Body of pancreas (tissue), 4 donors: ENCODE measurements around the gene SMIM24. TPM values are rescaled to one million over a fixed set of nuclear protein-coding genes. Genes with fewer than 3 reads are reported as not detected.
A peak's percentile ranks its signal among the peaks of the same experiment; 100 is the strongest.

Source experiments
- ATAC-seq: fragments of 150-250 bp; one replicate; pipeline ENCODE4 v1.9.1; 2016
- DNase-seq, 4 donors: peaks; one replicate each; pipeline ENCODE4 v3.0.0-alpha.2; 2019
- H3K27ac ChIP-seq, 4 donors: fragments of 200-600 bp; sonication (generic); 1 replicate in 3 of 4; 2 replicates in 1 of 4; pipeline versions ENCODE4 v1.5.1 to v1.6.1; 2016 to 2019; ENCODE audit warnings: mild to moderate bottlenecking in 1 of 4, mixed read lengths in 1 of 4, moderate library complexity in 1 of 4
- H3K27me3 ChIP-seq, 2 donors: fragments of 200-600 bp; sonication (generic); one replicate each; pipeline ENCODE4 v1.6.0; 2016; ENCODE audit warnings: mild to moderate bottlenecking in 1 of 2
- H3K36me3 ChIP-seq, 2 donors: fragments of 200-600 bp; sonication (generic); replicated peaks in 1 of 2; 2 replicates each; pipeline ENCODE4 v1.5.1; 2016; ENCODE audit warnings: low read depth in 2 of 2; ENCODE audit not compliant: insufficient read depth in 1 of 2
- H3K4me1 ChIP-seq: fragments of 200-600 bp; sonication (generic); one replicate; pipeline ENCODE4 v1.6.0; 2016
- H3K4me3 ChIP-seq, 2 donors: fragments of 200-600 bp; sonication (generic); 1 replicate in 1 of 2; 2 replicates in 1 of 2; pipeline ENCODE4 v1.5.1; 2016 to 2019
- H3K9me3 ChIP-seq, 3 donors: fragments of 200-600 bp; sonication (generic); 1 replicate in 2 of 3; 2 replicates in 1 of 3; pipeline ENCODE4 v1.5.1; 2016
- CTCF ChIP-seq, 7 experiments: fragments of 450-650 bp in 4 of 7; fragments of 200-600 bp in 3 of 7; sonication (generic) in 3 of 7; IDR thresholded peaks; one replicate each; pipeline ENCODE4 v1.5.1; 2016 to 2019; ENCODE audit warnings: antibody characterized with exemption in 7 of 7
- POLR2A ChIP-seq, 3 donors: fragments of 450-650 bp; IDR thresholded peaks; one replicate each; pipeline ENCODE4 v1.6.1; 2016; ENCODE audit warnings: antibody characterized with exemption in 3 of 3, mild to moderate bottlenecking in 2 of 3
- WGBS, 2 donors: methylation state at CpG; one replicate each; pipeline ENCODE4 v1.1.5; 2017; 5-methylcytosine and 5-hydroxymethylcytosine counted together
- intact Hi-C: fragments of 100-400 bp; cut with DNase I; formaldehyde crosslinking; loops from one replicate; pipeline ENCODE4 v1.15.1; 2023
- total RNA-seq, 2 donors: library from RNA; depleted of rRNA; stranded (reverse); fragments of >200 nt; gene quantifications; one replicate each; pipeline ENCODE4 v1.1.0, GENCODE V29; 2016

SMIM24 gene
- total RNA-seq, 2 donors from 2014 or later, result 7.6 to 11.4 TPM

GRCh38 chr19:3514930-3515329, 34.6 kb upstream of the SMIM24 start:
- 84 to 88% methylated on average over 3 to 9 of the region's 12 CpGs for WGBS, 2 donors

GRCh38 chr19:3513229-3514140, 33.2 kb upstream of the SMIM24 start:
- H3K4me1 ChIP-seq, result peaks cover 38% of the 10 kb centered on the region
- H3K36me3 ChIP-seq, result no peaks in the 10 kb centered on the region
- intact Hi-C loops, result no loop called here
- DNase-seq (peak; percentile 36 to 75 (median 52)), ATAC-seq (no peak)
- no peak for TF ChIP-seq POLR2A (IDR thresholded peaks at IDR 0.05)
- no peak for TF ChIP-seq CTCF (IDR thresholded peaks at IDR 0.05)
- no peaks in the 10 kb centered on the region for H3K9me3 ChIP-seq
- no peak overlapping the region for H3K4me3 ChIP-seq
- no peak overlapping the region for H3K27ac ChIP-seq
- H3K27me3 ChIP-seq, result no peaks in the 10 kb centered on the region
- 71 to 84% methylated on average over 14 to 23 of the region's 23 CpGs for WGBS, 2 donors

More at GRCh38 chr19:3514930-3515329, 34.6 kb upstream of the SMIM24 start:
- H3K4me3 ChIP-seq, result no peak overlapping the region
- DNase-seq, result no peak
- H3K4me1 ChIP-seq, result peaks cover 40% of the 10 kb centered on the region
- no peaks in the 10 kb centered on the region for H3K9me3 ChIP-seq
- H3K27ac ChIP-seq, result no peak overlapping the region
- no peak for TF ChIP-seq CTCF (IDR thresholded peaks at IDR 0.05)
- TF ChIP-seq POLR2A (IDR thresholded peaks at IDR 0.05), result no peak
- ATAC-seq, result no peak
- intact Hi-C loops, result no loop called here
- H3K27me3 ChIP-seq, result no peaks in the 10 kb centered on the region
- no peaks in the 10 kb centered on the region for H3K36me3 ChIP-seq

GRCh38 chr19:3512562-3513228, 32.4 kb upstream of the SMIM24 start:
- 83 to 95% methylated on average over 7 to 15 of the region's 17 CpGs for WGBS, 2 donors
- Histone ChIP-seq H3K4me1 (peaks cover 35% of the 10 kb centered on the region), H3K36me3 (no peaks in the 10 kb centered on the region), H3K9me3 (no peaks in the 10 kb centered on the region), H3K27me3 (no peaks in the 10 kb centered on the region), H3K27ac (no peak overlapping the region), H3K4me3 (no peak overlapping the region)
- intact Hi-C loops, result no loop called here
- TF ChIP-seq CTCF (IDR thresholded peaks at IDR 0.05) (no peak), POLR2A (IDR thresholded peaks at IDR 0.05) (no peak)
- ATAC-seq (no peak), DNase-seq (no peak)

DNA sequence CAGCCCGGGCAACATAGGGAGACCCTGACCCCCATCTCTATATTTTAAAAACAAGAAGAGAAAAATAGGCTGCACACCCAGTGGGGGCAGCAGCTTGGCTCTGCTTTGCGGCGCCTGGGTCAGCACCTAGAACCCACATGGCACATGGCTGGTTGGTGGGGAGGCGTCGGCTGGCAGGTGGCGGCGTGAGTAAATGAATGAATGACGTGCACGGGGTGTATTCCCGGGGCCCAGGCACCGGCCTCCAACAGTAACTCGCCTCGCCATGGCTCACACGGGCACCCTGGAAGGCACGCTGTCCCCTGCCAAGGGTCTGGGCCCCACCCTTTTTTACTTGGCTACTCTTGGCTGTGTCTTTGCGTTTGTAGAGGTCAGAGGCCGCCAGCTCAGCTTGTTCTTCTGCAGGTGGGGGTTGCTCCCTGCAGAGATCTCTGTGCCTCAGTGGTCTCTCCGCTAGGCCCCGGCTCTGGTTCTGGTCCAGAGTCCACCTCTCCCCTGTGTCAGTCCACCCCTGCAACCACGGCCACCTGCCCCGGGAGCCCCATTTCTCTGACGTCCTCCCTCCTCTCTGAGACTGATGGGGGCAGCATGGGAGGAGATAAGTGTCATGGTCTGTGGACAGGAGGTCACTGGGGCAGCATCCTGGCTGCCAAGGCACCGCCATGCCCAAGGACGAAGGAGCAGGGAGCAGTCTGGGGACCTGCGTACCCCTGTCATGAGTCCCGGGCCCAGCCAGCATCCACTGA, 31.4 kb upstream of the SMIM24 start:
- H3K9me3 ChIP-seq, result no peaks in the 10 kb centered on the region
- no peak for DNase-seq
- H3K27ac ChIP-seq, result no peak overlapping the region
- H3K4me1 ChIP-seq, result peaks cover 33% of the 10 kb centered on the region
- no peak for TF ChIP-seq CTCF (IDR thresholded peaks at IDR 0.05)
- TF ChIP-seq POLR2A (IDR thresholded peaks at IDR 0.05), result no peak
- 76 to 84% methylated on average over 11 to 26 of the region's 26 CpGs for WGBS, 2 donors
- H3K27me3 ChIP-seq, result no peaks in the 10 kb centered on the region
- H3K4me3 ChIP-seq, result no peak overlapping the region
- ATAC-seq, result no peak
- H3K36me3 ChIP-seq, result no peaks in the 10 kb centered on the region
- intact Hi-C loops, result no loop called here
